Gastrocnemius medialis (tissue), 4 donors: ENCODE data around the gene MT1E. TPM values are rescaled to one million over a fixed set of nuclear protein-coding genes. Genes with fewer than 3 reads are reported as not detected.
"Not testable (repeated sequence)": the region's sequence is repeated elsewhere in the genome, so short reads cannot be mapped to it uniquely, and the experiment has no call there.

Experiments used
- ATAC-seq, 2 donors: fragments of 150-250 bp; one replicate each; pipeline ENCODE4 v1.9.1; 2016
- DNase-seq, 2 donors: peaks; one replicate each; pipeline ENCODE4 v3.0.0-alpha.2; 2019
- H3K27ac ChIP-seq, 4 donors: fragments of 200-600 bp; sonication (generic); 1 replicate in 1 of 4; 2 replicates in 3 of 4; pipeline ENCODE4 v1.5.1; 2016 to 2018; ENCODE audit warnings: mild to moderate bottlenecking in 2 of 4, moderate library complexity in 1 of 4
- H3K27me3 ChIP-seq, 3 donors: fragments of 200-600 bp; sonication (generic) in 2 of 3; 1 replicate in 1 of 3; 2 replicates in 2 of 3; pipeline versions ENCODE4 v1.5.1 to v1.6.0; 2016 to 2019; ENCODE audit warnings: mild to moderate bottlenecking in 1 of 3, moderate library complexity in 1 of 3
- H3K36me3 ChIP-seq, 2 donors: fragments of 200-600 bp; sonication (generic) in 1 of 2; one replicate each; pipeline ENCODE4 v1.5.1; 2017 to 2018
- H3K4me1 ChIP-seq, 2 donors: fragments of 200-600 bp; sonication (generic) in 1 of 2; one replicate each; pipeline ENCODE4 v1.5.1; 2016 to 2017; ENCODE audit warnings: mild to moderate bottlenecking in 2 of 2
- H3K4me3 ChIP-seq, 4 donors: fragments of 200-600 bp; sonication (generic) in 3 of 4; 1 replicate in 1 of 4; 2 replicates in 3 of 4; pipeline ENCODE4 v1.5.1; 2016 to 2019; ENCODE audit warnings: mild to moderate bottlenecking in 2 of 4
- H3K9me3 ChIP-seq, 3 donors: fragments of 200-600 bp; sonication (generic) in 2 of 3; 1 replicate in 1 of 3; 2 replicates in 2 of 3; pipeline ENCODE4 v1.5.1; 2016 to 2019
- CTCF ChIP-seq, 5 experiments: fragments of 450-650 bp in 3 of 5; fragments of 200-600 bp in 2 of 5; sonication (generic) in 2 of 5; IDR thresholded peaks in 4 of 5; conservative IDR thresholded peaks in 1 of 5; 1 replicate in 4 of 5; 2 replicates in 1 of 5; pipeline ENCODE4 v1.5.1; 2016 to 2019; ENCODE audit warnings: antibody characterized with exemption in 5 of 5, mild to moderate bottlenecking in 3 of 5, moderate library complexity in 3 of 5
- POLR2A ChIP-seq, 2 donors: fragments of 450-650 bp; IDR thresholded peaks; one replicate each; pipeline ENCODE4 v1.6.1; 2017; ENCODE audit warnings: antibody characterized with exemption in 2 of 2, mild to moderate bottlenecking in 2 of 2, moderate library complexity in 2 of 2
- in situ Hi-C, 4 donors: fragments of 200-750 bp; cut with MboI; loops; one replicate each; pipeline versions ENCODE4 v1.15.0 to v1.8.0; 2017; ENCODE audit warnings: low sequenced_read_pairs in 4 of 4
- intact Hi-C: fragments of 100-400 bp; cut with DNase I; formaldehyde crosslinking; loops from one replicate; pipeline ENCODE4 v1.15.1; 2023; ENCODE audit warnings: low total_unique reads
- total RNA-seq, 4 donors: library from RNA; depleted of rRNA; stranded (reverse); fragments of >200 nt; gene quantifications; one replicate each; pipeline versions ENCODE4 v1.1.0 to v1.2.3, GENCODE V29; 2016

The MT1E gene
- total RNA-seq, 4 donors from 2014 or later = 63.0 to 434 (median 267) TPM

- ATAC-seq = no peak
- intact Hi-C loops = no loop called here
- H3K9me3 ChIP-seq = no peaks in the 10 kb centered on the region
These were observed 47.4 kb downstream of the MT1E start for GRCh38 chr16:56672761-56673536.

GRCh38 chr16:56673921-56674320 lies 48.3 kb downstream of the MT1E start:
- ATAC-seq (peak; percentile 77 to 90), DNase-seq (peak in 1 of 2 donors; percentile 54)
- in situ Hi-C loops = loop anchor here in 2 of 4 donors (5.0 kb wide), 1 partner anchor 33 kb away; no protein-coding TSS in a partner anchor
- peaks cover 12 to 33% (median 20%) of the 10 kb centered on the region in 3 donors for H3K27me3 ChIP-seq
- no peaks in the 10 kb centered on the region for H3K36me3 ChIP-seq
- peak; percentile 68 to 83 (median 80) for TF ChIP-seq CTCF (IDR thresholded peaks at IDR 0.05 in 4 of 5, conservative IDR thresholded peaks at IDR 0.05 in 1 of 5)
- TF ChIP-seq POLR2A (IDR thresholded peaks at IDR 0.05) = no peak
- intact Hi-C loops = loop anchor here (1.0 kb wide), 1 partner anchor 28 kb away; no protein-coding TSS in a partner anchor
- H3K4me1 ChIP-seq = peaks cover under 1 to 7% of the 10 kb centered on the region in 2 donors
- H3K4me3 ChIP-seq = no peak overlapping the region
- no peak overlapping the region for H3K27ac ChIP-seq
- no peaks in the 10 kb centered on the region for H3K9me3 ChIP-seq

More at GRCh38 chr16:56672761-56673536, 47.4 kb downstream of the MT1E start:
- in situ Hi-C loops = loop anchor here in 2 of 4 donors (5.0 kb wide), 1 partner anchor 34 kb away; no protein-coding TSS in a partner anchor
- TF ChIP-seq POLR2A (IDR thresholded peaks at IDR 0.05) = no peak
- TF ChIP-seq CTCF (IDR thresholded peaks at IDR 0.05 in 4 of 5, conservative IDR thresholded peaks at IDR 0.05 in 1 of 5) = no peak
- Histone ChIP-seq H3K36me3 (no peaks in the 10 kb centered on the region), H3K27ac (no peak overlapping the region), H3K4me1 (peaks cover 0 to 7% of the 10 kb centered on the region in 2 donors), H3K4me3 (no peak overlapping the region), H3K27me3 (peaks cover 14 to 41% (median 29%) of the 10 kb centered on the region in 3 donors)
- no peak for DNase-seq

- not testable (repeated sequence) for H3K36me3 ChIP-seq, H3K9me3 ChIP-seq, DNase-seq, H3K4me3 ChIP-seq, ATAC-seq, H3K27ac ChIP-seq
- in situ Hi-C loops (loop anchor here in 2 of 4 donors (5.0 kb wide), 1 partner anchor 33 kb away; no protein-coding TSS in a partner anchor), intact Hi-C loops (loop anchor here (1.0 kb wide), 1 partner anchor 28 kb away; no protein-coding TSS in a partner anchor)
- peaks cover 9 to 26% (median 15%) of the 10 kb centered on the region in 3 donors for H3K27me3 ChIP-seq
- H3K4me1 ChIP-seq = peaks cover 7 to 14% of the 10 kb centered on the region in 2 donors
These were observed 49.0 kb downstream of the MT1E start for GRCh38 chr16:56674570-56674969.

DNA sequence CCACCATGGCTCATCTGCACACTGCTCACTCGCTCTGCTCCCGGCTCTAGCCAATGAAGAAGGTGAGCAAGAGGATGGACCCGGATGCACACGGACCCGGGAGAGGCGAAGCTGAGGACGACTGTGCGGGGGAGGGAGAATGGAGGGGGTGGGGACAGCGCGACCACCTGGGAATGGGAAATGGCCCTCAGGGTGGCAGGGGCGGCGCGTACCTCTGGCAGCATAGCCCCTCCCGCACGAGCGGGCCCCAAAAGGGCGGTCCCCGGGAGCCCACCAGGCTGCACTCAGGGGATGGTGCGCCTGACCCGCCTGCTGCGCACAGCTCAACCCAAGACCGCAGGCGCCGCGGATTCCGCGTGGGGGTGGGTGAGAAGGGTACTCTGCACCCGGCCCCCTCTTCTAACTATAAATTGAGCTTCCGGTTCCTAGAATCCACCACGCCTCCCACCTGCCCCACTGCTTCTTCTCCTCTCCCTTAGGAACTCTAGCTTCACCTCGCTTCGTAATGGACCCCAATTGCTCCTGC lies 50.2 kb downstream of the MT1E start:
- TF ChIP-seq POLR2A (IDR thresholded peaks at IDR 0.05) (no peak), CTCF (IDR thresholded peaks at IDR 0.05 in 4 of 5, conservative IDR thresholded peaks at IDR 0.05 in 1 of 5) (no peak)
- Histone ChIP-seq H3K4me1 (peaks cover 16 to 23% of the 10 kb centered on the region in 2 donors), H3K36me3 (no peaks in the 10 kb centered on the region), H3K9me3 (no peaks in the 10 kb centered on the region), H3K27ac (no peak overlapping the region), H3K4me3 (no peak overlapping the region), H3K27me3 (peaks cover 3 to 16% (median 7%) of the 10 kb centered on the region in 3 donors)
- intact Hi-C loops = no loop called here
- in situ Hi-C loops = loop anchor here in 1 of 4 donors (25.0 kb wide), 1 partner anchor 263 kb away; no protein-coding TSS in a partner anchor
- DNase-seq (no peak), ATAC-seq (no peak)

Other genes starting within 250 kb of the MT1E start
- gene AMFR, start 200.2 kb upstream of the MT1E start, total RNA-seq = 100 to 1,000 TPM; 349 to 951 (median 571) TPM
- gene NUDT21, start 174.4 kb upstream of the MT1E start, total RNA-seq = 10 to 100 TPM; 24.3 to 71.5 (median 35.9) TPM
- gene OGFOD1, start 174.2 kb upstream of the MT1E start, total RNA-seq = 100 to 1,000 TPM in 1 of 4 donors, 10 to 100 TPM in 3; 86.1 to 115 (median 92.9) TPM
- gene BBS2, start 105.8 kb upstream of the MT1E start, total RNA-seq = 10 to 100 TPM; 25.2 to 52.0 (median 28.6) TPM
- gene MT4, start 60.7 kb upstream of the MT1E start, total RNA-seq = not detected
- not detected for gene MT3, start 36.3 kb upstream of the MT1E start, total RNA-seq
- gene MT2A, start 17.2 kb upstream of the MT1E start, total RNA-seq = 1,000 to 10,000 TPM in 1 of 4 donors, 100 to 1,000 TPM in 3; 250 to 1,131 (median 795) TPM
- 1 to 10 TPM in 3 of 4 donors, not detected in 1; 5.3 to 10.0 (median 7.3) TPM for gene MT1M, start 6.9 kb downstream of the MT1E start, total RNA-seq
- 10 to 100 TPM in 3 of 4 donors, not detected in 1; 17.3 to 34.9 (median 20.2) TPM for gene MT1A, start 12.9 kb downstream of the MT1E start, total RNA-seq
- gene MT1B, start 26.1 kb downstream of the MT1E start, total RNA-seq = not detected
- gene MT1F, start 32.2 kb downstream of the MT1E start, total RNA-seq = 1 to 10 TPM in 1 of 4 donors, not detected in 3; 3.2 TPM
- 1 to 10 TPM in 2 of 4 donors, not detected in 2; 3.5 to 4.6 TPM for gene MT1G, start 42.3 kb downstream of the MT1E start, total RNA-seq
- not detected for gene MT1H, start 44.0 kb downstream of the MT1E start, total RNA-seq
- over 10,000 TPM in 1 of 4 donors, 1,000 to 10,000 TPM in 3; 3,871 to 10,589 (median 6,239) TPM for gene MT1X, start 56.7 kb downstream of the MT1E start, total RNA-seq
- 10 to 100 TPM; 12.9 to 30.7 (median 23.0) TPM for gene NUP93, start 104.3 kb downstream of the MT1E start, total RNA-seq
- not detected for gene SLC12A3, start 239.4 kb downstream of the MT1E start, total RNA-seq